Measurements from ENCODE around the gene HOXC6.

The HOXC6 gene

GRCh38 chr12:54052438-54053002 lies 24.3 kb downstream of the HOXC6 start:
- Mint-ChIP-seq H3K4me3 (no peak overlapping the region), H3K27ac (no peak overlapping the region), H3K9me3 (no peaks in the 10 kb centered on the region), H3K27me3 (ENCODE audit: low read depth) (peaks cover 97% of the 10 kb centered on the region), H3K36me3 (ENCODE audit: low read depth) (no peaks in the 10 kb centered on the region), H3K4me1 (ENCODE audit: low read depth) (peaks cover 16% of the 10 kb centered on the region)

GRCh38 chr12:54053003-54053750 lies 24.9 kb downstream of the HOXC6 start:
- H3K4me1 Mint-ChIP-seq (ENCODE audit: low read depth) = peaks cover 13% of the 10 kb centered on the region
- no peaks in the 10 kb centered on the region for H3K36me3 Mint-ChIP-seq (ENCODE audit: low read depth)
- H3K4me3 Mint-ChIP-seq = no peak overlapping the region
- peaks cover 97% of the 10 kb centered on the region for H3K27me3 Mint-ChIP-seq (ENCODE audit: low read depth)
- H3K9me3 Mint-ChIP-seq = no peaks in the 10 kb centered on the region
- H3K27ac Mint-ChIP-seq = no peak overlapping the region

- Mint-ChIP-seq H3K4me1 (ENCODE audit: low read depth) (peaks cover 13% of the 10 kb centered on the region), H3K27ac (no peak within 1 kb of the TSS), H3K9me3 (no peaks in the 10 kb centered on the region), H3K4me3 (peak within 1 kb of the TSS; percentile 50), H3K36me3 (ENCODE audit: low read depth) (no peaks in the 10 kb centered on the region), H3K27me3 (ENCODE audit: low read depth) (peaks cover 97% of the 10 kb centered on the region)
Measured at GRCh38 chr12:54053751-54054741, 25.8 kb downstream of the HOXC6 start, which contains the start of gene HOXC4. Gene HOXC4 (plus strand): TSS chr12:54053835. CDS start chr12:54053923, 88 bp downstream.

GRCh38 chr12:54054742-54055194 lies 26.5 kb downstream of the HOXC6 start:
- H3K27me3 Mint-ChIP-seq (ENCODE audit: low read depth) = peaks cover 97% of the 10 kb centered on the region
- H3K4me3 Mint-ChIP-seq = no peak overlapping the region
- peaks cover 13% of the 10 kb centered on the region for H3K4me1 Mint-ChIP-seq (ENCODE audit: low read depth)
- H3K9me3 Mint-ChIP-seq = no peaks in the 10 kb centered on the region
- H3K27ac Mint-ChIP-seq = no peak overlapping the region
- H3K36me3 Mint-ChIP-seq (ENCODE audit: low read depth) = no peaks in the 10 kb centered on the region

DNA sequence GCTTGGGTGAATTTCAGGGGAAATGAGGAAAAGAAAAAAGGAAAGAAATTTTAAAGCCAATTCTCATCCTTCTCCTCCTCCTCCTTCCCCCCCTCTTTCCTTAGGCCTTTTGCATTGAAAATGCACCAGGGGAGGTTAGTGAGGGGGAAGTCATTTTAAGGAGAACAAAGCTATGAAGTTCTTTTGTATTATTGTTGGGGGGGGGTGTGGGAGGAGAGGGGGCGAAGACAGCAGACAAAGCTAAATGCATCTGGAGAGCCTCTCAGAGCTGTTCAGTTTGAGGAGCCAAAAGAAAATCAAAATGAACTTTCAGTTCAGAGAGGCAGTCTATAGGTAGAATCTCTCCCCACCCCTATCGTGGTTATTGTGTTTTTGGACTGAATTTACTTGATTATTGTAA lies 27.3 kb downstream of the HOXC6 start:
- Mint-ChIP-seq H3K4me3 (no peak overlapping the region), H3K4me1 (ENCODE audit: low read depth) (peaks cover 9% of the 10 kb centered on the region), H3K9me3 (no peaks in the 10 kb centered on the region), H3K27me3 (ENCODE audit: low read depth) (peaks cover 95% of the 10 kb centered on the region), H3K27ac (no peak overlapping the region), H3K36me3 (ENCODE audit: low read depth) (no peaks in the 10 kb centered on the region)

- peaks cover 9% of the 10 kb centered on the region for H3K4me1 Mint-ChIP-seq (ENCODE audit: low read depth)
- H3K36me3 Mint-ChIP-seq (ENCODE audit: low read depth) = no peaks in the 10 kb centered on the region
- no peak overlapping the region for H3K27ac Mint-ChIP-seq
- no peak overlapping the region for H3K4me3 Mint-ChIP-seq
- no peaks in the 10 kb centered on the region for H3K9me3 Mint-ChIP-seq
- peaks cover 95% of the 10 kb centered on the region for H3K27me3 Mint-ChIP-seq (ENCODE audit: low read depth)
Measured at GRCh38 chr12:54056110-54056509, 27.9 kb downstream of the HOXC6 start.

- Mint-ChIP-seq H3K27ac (no peak overlapping the region), H3K36me3 (ENCODE audit: low read depth) (no peaks in the 10 kb centered on the region), H3K4me3 (no peak overlapping the region)
Measured at GRCh38 chr12:54058128-54058768, 30.0 kb downstream of the HOXC6 start.

DNA sequence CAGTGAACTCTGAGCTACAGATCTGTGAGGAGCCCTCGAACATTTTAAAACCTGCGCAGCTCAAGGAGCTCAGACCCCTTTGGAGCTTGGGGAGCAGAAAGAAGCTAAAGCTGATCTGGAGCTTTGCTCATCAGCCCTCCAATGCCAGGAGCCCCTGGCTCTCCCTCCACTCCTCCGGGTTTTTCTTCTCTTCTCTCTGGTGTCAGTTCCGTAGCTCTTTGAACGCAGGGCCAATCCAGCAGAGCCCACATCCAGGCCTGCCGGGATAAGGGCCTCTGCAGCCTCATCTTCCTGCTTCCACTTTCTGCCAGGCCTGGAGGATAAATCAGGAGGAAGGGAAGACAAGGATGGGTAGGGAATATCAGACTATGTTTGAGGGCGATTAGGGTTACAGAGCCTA lies 31.4 kb downstream of the HOXC6 start:
- Mint-ChIP-seq H3K4me1 (ENCODE audit: low read depth) (peaks cover 3% of the 10 kb centered on the region), H3K36me3 (ENCODE audit: low read depth) (no peaks in the 10 kb centered on the region), H3K27me3 (ENCODE audit: low read depth) (peaks cover 93% of the 10 kb centered on the region), H3K27ac (no peak overlapping the region), H3K9me3 (no peaks in the 10 kb centered on the region), H3K4me3 (no peak overlapping the region)

More at GRCh38 chr12:54058128-54058768, 30.0 kb downstream of the HOXC6 start:
- peaks cover 5% of the 10 kb centered on the region for H3K4me1 Mint-ChIP-seq (ENCODE audit: low read depth)
- H3K9me3 Mint-ChIP-seq = no peaks in the 10 kb centered on the region
- H3K27me3 Mint-ChIP-seq (ENCODE audit: low read depth) = peaks cover 95% of the 10 kb centered on the region

- Mint-ChIP-seq H3K4me3 (no peak overlapping the region), H3K9me3 (no peaks in the 10 kb centered on the region), H3K4me1 (ENCODE audit: low read depth) (no peaks in the 10 kb centered on the region), H3K27ac (no peak overlapping the region), H3K36me3 (ENCODE audit: low read depth) (no peaks in the 10 kb centered on the region), H3K27me3 (ENCODE audit: low read depth) (peaks cover 87% of the 10 kb centered on the region)
Measured at GRCh38 chr12:54060174-54060974, 32.1 kb downstream of the HOXC6 start.

DNA sequence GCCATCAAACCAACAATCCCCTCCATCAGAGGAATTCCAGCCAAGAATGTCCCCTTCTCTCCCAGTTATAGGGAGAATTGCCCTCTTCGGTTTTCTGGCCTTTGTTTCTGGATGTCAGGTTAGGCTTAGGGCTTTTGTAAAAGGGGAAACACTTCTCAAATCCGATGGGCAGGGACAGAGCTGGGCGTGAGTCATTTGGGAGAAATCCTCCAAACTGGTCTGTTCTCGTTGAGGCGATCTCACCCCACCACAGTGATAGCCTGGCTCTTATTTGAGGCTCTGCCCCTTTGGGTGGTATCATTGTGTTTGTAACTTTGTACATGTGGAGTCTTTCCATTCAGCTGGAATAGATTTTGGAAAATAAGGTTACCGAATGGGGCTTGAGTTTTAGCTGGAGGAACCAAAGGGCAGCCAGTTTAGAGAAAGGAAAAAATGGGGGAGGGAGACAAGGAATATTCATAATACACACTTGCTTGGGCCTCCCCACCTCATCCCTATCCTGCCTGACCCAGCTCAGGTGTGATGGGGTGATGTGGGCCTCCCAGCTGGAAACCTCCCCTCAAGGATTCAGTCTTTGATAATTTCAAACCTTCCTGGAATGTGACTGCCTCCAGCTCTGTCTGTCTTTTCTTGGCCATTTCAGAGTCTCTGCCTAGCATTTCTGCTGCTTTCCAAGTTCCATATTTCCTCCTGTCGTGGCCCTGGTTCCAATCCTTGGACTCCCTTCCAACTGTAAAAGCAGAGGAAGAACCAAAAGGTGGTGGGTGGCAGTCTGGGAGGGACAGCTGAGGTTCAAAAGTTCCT lies 32.9 kb downstream of the HOXC6 start:
- Mint-ChIP-seq H3K4me3 (no peak overlapping the region), H3K9me3 (no peaks in the 10 kb centered on the region), H3K27me3 (ENCODE audit: low read depth) (peaks cover 84% of the 10 kb centered on the region), H3K4me1 (ENCODE audit: low read depth) (no peaks in the 10 kb centered on the region), H3K36me3 (ENCODE audit: low read depth) (no peaks in the 10 kb centered on the region), H3K27ac (no peak overlapping the region)

GRCh38 chr12:54065677-54066076 lies 37.4 kb downstream of the HOXC6 start:
- Mint-ChIP-seq H3K36me3 (ENCODE audit: low read depth) (no peaks in the 10 kb centered on the region), H3K27ac (no peak overlapping the region), H3K27me3 (ENCODE audit: low read depth) (peaks cover 67% of the 10 kb centered on the region), H3K4me1 (ENCODE audit: low read depth) (no peaks in the 10 kb centered on the region), H3K9me3 (no peaks in the 10 kb centered on the region), H3K4me3 (no peak overlapping the region)

DNA sequence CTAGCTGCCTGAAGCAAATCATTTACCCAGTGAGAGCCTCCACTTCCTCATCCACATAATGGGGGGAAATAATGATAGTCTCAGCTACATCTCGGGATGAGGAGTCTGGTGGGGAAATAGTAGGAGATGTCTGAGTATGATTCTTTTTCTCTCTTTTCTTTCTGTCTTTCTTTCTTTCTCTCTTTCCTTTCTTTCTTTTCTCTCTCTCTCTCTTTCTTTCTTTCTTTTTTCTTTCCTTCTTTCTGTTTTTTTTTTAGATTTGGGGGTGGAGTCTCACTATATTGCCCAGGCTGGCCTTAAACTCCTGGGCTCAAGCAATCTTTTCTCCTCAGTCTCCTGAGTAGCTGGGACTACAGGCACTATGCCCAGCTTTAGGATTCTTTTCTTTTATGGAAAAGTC lies 38.2 kb downstream of the HOXC6 start:
- H3K9me3 Mint-ChIP-seq = no peaks in the 10 kb centered on the region
- peaks cover 67% of the 10 kb centered on the region for H3K27me3 Mint-ChIP-seq (ENCODE audit: low read depth)

More for the DNA sequence above, 38.2 kb downstream of the HOXC6 start:
- Mint-ChIP-seq H3K4me3 (no peak overlapping the region), H3K36me3 (ENCODE audit: low read depth) (no peaks in the 10 kb centered on the region), H3K27ac (no peak overlapping the region), H3K4me1 (ENCODE audit: low read depth) (no peaks in the 10 kb centered on the region)
